ENCODE results near the gene AKT1S1.

Gene AKT1S1

DNA sequence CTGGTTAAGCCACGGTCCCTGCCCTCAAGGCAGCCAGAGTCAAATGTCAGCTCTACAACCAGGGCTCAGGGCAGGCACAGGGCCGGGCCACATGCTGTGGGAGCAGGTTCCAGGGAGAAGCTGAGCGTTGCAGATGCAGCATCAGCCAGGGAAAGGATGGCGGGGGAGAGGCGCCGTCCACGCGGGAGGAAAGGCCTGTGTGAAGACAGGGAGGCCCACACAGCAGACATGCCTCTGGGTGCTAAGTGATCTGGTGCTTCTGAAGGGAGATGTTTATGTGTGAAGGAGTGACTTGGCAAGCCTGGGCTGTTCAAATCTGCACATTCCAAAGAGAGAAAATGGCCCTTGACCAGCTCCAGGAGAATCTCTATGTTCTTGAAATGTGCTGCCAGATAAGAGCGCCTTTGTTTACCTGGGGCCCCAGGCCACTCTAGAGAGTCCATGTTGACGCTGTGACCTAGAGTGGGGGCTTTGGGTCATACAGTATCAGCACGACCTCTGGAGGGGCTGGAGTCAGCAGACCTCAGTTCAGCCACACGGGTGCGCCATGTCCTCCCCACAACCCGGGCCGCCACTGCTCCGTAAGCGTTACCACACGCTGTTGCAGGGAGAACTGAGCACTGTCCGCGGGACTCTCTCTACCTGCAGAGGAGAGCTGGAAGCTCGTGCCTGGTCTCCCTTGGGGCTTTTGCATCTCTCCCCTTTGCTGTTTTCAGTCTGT, 36.0 kb upstream of the AKT1S1 start:
- H3K36me3 Mint-ChIP-seq (ENCODE audit: low read depth): peaks cover 49% of the 10 kb centered on the region
- H3K4me3 Mint-ChIP-seq: no peak overlapping the region
- no peaks in the 10 kb centered on the region for H3K27me3 Mint-ChIP-seq (ENCODE audit: low read depth)
- H3K27ac Mint-ChIP-seq: peak overlapping the region; percentile 43
- H3K9me3 Mint-ChIP-seq: no peaks in the 10 kb centered on the region
- H3K4me1 Mint-ChIP-seq (ENCODE audit: low read depth): peaks cover 36% of the 10 kb centered on the region

DNA sequence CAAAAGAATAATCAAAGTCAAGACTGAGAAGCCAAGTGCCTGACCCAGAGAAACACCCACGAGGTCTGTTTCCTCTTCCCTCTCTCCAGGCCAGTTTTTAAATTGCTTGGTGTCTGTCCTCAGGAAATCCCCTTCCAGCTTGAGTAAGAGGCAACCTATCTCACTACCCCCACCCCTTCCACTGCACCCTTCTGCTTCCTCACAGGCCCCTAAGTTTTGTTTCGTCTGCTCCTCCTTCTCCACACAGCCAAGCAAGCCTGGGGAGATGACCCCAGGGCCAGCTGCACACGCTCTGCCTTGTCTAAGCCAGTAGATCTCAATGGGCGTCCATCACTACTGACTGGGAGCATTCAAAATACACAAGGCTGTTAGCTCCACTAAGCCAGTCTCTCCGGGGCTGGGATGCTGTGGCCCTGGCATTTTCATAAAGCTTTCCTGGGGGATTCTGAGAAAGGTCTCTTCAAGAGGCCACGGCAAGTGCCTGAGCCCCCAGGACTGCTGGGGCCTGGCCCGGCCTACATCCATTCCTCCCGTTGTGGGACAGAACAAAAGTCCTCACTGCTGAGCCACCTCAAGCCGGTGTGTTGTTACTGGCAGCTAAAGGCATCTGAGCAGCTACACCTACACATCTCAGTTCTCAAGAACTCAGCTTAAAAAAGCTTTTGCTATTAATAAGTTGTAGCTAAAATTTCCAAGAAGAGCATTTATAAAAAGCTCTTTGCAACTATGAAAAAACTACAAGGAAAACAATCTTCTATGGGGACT, 34.4 kb upstream of the AKT1S1 start:
- Mint-ChIP-seq H3K4me1 (ENCODE audit: low read depth) (peaks cover 37% of the 10 kb centered on the region), H3K4me3 (peak overlapping the region; percentile 58), H3K36me3 (ENCODE audit: low read depth) (peaks cover 48% of the 10 kb centered on the region), H3K27ac (peak overlapping the region; percentile 84), H3K9me3 (no peaks in the 10 kb centered on the region), H3K27me3 (ENCODE audit: low read depth) (no peaks in the 10 kb centered on the region)

DNA sequence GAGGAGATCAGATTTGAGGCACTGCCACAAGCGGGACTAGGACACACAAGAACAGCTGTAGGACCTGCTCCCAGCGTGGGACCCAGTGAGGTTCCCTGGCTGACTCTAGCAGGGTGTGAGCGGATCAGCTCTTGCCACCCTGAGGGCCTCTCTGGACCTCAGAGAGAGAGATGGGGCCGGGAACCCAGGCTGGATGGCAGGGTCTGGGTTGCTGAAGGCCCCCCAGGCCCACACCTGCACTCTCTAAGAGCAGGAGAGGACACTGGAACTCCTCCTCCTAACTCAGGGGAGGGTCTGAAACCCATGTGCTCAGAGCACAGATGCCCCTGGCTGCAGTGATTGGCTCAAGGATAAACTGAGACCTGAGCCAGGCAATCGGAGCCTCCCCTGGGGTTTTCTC, 33.0 kb upstream of the AKT1S1 start:
- peak overlapping the region; percentile 63 for H3K27ac Mint-ChIP-seq
- no peaks in the 10 kb centered on the region for H3K27me3 Mint-ChIP-seq (ENCODE audit: low read depth)
- no peak overlapping the region for H3K4me3 Mint-ChIP-seq
- no peaks in the 10 kb centered on the region for H3K9me3 Mint-ChIP-seq
- peaks cover 44% of the 10 kb centered on the region for H3K4me1 Mint-ChIP-seq (ENCODE audit: low read depth)
- H3K36me3 Mint-ChIP-seq (ENCODE audit: low read depth): peaks cover 49% of the 10 kb centered on the region

DNA sequence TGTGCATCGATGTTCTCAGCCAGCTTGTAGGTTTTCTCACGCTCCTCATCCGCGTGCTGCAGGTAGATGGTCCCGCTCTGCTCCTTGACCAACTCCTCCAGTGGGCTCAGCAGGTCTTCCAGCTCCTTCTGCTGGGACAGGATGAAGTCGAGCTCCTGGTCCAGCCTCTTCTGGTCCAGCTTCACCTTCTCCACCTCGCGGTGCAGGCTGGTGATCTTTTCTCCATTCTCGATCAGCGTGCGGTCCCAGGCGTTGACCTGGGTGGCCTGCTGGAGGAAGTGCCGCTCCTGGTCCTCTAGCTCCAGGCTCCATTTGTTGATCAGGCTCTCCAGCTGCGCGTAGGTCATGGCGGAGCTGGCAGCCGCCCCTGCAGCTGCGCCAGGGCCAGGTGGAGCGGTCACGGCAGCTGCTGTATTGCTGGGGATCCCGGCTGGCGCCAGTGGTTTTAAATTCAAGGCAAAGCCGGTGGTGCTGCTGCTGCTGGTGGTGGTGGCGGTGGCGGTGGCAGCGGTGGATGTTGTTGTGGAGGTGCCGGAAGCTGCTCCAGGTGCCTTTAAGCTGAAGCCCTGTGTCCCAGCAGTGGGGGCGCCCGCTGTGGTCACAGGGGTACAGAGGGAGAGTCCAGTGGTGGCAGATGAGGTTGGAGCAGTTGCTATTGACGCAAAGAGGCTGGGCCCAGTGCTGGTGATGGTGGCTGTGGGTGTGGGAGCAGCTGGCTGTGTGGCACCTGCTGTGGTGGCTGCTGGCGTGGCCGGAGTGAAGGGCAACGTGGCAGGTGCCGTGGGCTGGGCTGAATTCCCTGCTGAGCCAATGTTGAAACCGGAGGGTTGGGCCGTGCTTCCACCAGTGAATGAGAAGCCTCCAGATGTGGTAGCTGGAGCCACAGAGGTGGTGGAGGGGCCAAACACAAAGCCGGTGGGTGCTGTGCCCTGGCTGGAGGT, 31.6 kb upstream of the AKT1S1 start:
- Mint-ChIP-seq H3K4me1 (ENCODE audit: low read depth) (peaks cover 42% of the 10 kb centered on the region), H3K27ac (peak overlapping the region; percentile 45), H3K36me3 (ENCODE audit: low read depth) (peaks cover 41% of the 10 kb centered on the region), H3K9me3 (no peaks in the 10 kb centered on the region), H3K27me3 (ENCODE audit: low read depth) (no peaks in the 10 kb centered on the region), H3K4me3 (no peak overlapping the region)

DNA sequence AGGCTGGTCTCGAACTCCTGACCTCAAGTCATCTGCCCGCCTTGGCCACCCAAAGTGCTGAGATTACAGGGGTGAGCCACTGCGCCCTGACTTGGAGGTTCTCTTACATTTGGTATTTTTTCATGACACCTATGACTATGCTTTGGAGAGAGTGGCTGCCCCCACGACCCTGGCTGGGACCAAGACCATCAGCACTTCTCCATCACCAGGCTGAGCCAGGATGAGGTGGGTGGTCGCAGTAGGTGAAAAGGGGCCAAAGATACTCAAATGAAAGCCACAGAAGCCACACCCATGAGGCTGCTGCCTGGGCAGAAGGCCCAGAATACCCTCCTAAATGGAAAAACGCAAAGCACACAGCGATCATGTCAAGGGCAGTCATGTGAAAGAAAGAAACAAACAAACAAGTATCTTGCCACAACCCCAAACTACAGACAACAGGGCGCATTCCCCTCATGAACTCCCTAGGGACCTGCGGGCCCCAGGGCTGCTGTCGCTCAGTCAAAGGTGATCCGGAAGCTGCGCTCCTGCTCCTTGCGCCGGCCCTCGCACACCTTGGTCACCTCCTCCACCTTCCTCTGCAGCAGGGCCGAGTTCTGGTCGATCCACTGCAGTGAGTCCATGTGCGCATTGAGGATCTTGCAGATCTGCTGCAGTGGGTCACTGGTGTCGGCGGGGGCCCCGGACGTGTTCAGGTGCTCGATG, 30.7 kb upstream of the AKT1S1 start:
- Mint-ChIP-seq H3K27me3 (ENCODE audit: low read depth) (no peaks in the 10 kb centered on the region), H3K9me3 (no peaks in the 10 kb centered on the region), H3K27ac (no peak overlapping the region), H3K36me3 (ENCODE audit: low read depth) (peaks cover 33% of the 10 kb centered on the region), H3K4me1 (ENCODE audit: low read depth) (peaks cover 36% of the 10 kb centered on the region), H3K4me3 (no peak overlapping the region)

DNA sequence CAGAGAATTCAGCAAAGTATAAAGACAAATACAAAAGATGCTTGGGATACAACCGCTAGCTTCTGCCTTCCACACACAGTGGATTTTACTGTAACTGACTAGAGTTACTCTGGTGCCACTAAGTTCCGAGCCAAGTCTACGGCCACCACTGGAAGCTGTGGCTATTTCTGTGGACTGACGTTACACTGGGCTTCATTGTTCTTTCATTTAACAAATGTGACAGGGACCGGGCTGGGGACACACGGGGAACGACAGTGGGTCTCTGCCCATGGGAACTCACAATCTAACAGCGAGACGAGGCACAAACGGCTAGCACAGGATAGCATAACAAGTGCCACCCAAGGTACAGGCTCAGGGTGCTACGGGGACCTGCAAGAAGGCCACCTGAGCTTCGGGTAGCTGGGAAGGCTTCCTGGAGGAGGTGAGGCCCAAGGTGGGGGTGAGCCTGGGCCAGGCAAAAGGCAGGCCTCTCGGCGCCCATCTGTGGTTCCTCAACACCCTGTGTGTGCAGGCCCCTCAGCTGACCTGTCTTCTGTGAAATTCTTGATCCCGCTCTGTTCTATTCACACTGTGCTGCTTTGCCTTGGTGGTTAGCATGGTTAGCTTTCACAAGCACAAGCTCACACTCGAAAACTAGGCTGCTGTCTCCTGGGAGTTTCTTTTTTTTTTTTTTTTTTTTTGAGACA, 29.9 kb upstream of the AKT1S1 start:
- H3K27me3 Mint-ChIP-seq (ENCODE audit: low read depth): no peaks in the 10 kb centered on the region
- peaks cover 28% of the 10 kb centered on the region for H3K36me3 Mint-ChIP-seq (ENCODE audit: low read depth)
- peaks cover 30% of the 10 kb centered on the region for H3K4me1 Mint-ChIP-seq (ENCODE audit: low read depth)
- no peak overlapping the region for H3K4me3 Mint-ChIP-seq
- no peak overlapping the region for H3K27ac Mint-ChIP-seq
- no peaks in the 10 kb centered on the region for H3K9me3 Mint-ChIP-seq

DNA sequence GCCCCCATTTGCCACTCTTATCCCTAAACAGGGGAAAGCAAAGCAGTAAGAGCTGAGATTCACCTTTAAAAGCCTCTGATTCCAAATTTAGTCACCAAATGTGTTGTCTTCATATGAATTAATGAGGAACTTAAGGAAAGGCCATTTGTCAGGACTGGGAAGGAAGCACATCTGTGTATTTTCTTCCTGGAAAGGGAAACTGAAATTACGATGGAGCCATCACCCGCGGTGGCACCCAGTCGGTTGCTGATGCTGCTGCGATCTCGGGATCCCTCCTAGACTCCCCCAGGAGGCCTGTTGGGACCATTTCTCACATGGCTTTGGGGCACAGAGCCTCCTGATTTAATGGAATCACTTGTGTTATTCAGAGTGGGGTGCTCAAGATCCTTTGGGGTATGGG, 27.0 kb upstream of the AKT1S1 start:
- Mint-ChIP-seq H3K9me3 (no peaks in the 10 kb centered on the region), H3K4me3 (no peak overlapping the region), H3K4me1 (ENCODE audit: low read depth) (peaks cover 20% of the 10 kb centered on the region), H3K27me3 (ENCODE audit: low read depth) (no peaks in the 10 kb centered on the region), H3K36me3 (ENCODE audit: low read depth) (peaks cover 19% of the 10 kb centered on the region), H3K27ac (no peak overlapping the region)

DNA sequence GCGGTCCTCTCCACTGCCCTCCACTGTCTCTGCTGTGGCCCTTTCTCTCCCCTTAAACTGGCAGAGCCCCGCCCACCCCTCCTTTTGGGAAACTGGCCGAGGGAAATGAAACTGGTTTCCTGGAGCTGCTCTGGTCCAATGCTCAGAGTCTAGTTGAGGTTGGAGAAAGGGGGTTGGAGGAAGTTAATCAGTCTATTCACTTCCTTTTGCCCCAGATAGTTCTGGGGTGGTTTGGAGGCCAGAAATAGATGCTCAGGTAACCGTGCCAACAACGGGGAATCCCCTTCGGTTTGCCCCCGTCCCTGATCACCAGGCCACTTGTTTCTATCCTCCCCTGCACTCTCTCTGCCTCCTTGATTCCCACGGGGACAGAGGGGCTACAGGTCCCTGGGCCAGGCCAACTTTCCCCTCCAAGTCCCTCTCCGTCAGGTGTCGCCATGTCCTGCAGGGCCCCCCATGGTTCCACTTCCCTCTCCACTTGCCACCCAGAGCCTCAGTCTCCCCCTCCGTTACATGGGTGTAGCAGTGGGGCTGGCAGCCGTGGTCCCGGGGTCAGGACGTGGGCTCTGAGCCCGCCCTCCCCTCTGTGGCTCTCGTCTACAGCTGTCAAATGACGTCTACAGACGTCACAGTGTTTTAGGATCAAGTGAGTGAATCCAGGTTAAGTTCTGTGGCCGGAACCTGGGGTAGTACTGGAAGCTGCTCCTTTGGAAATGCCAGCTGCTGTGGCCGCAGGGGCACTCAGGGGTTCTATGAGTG, 19.9 kb upstream of the AKT1S1 start, which contains the start of gene IL4I1:
TSS of gene IL4I1 (minus strand) at position 25 of the 759 bp plus-strand sequence. CDS start 727 bp downstream, outside the sequence.
- peak within 1 kb of the TSS; percentile 87 for H3K4me3 Mint-ChIP-seq
- peak within 1 kb of the TSS; percentile 98 for H3K27ac Mint-ChIP-seq
- H3K9me3 Mint-ChIP-seq: no peaks in the 10 kb centered on the region
- peaks cover 4% of the 10 kb centered on the region for H3K36me3 Mint-ChIP-seq (ENCODE audit: low read depth)
- peaks cover 39% of the 10 kb centered on the region for H3K4me1 Mint-ChIP-seq (ENCODE audit: low read depth)
- H3K27me3 Mint-ChIP-seq (ENCODE audit: low read depth): no peaks in the 10 kb centered on the region

DNA sequence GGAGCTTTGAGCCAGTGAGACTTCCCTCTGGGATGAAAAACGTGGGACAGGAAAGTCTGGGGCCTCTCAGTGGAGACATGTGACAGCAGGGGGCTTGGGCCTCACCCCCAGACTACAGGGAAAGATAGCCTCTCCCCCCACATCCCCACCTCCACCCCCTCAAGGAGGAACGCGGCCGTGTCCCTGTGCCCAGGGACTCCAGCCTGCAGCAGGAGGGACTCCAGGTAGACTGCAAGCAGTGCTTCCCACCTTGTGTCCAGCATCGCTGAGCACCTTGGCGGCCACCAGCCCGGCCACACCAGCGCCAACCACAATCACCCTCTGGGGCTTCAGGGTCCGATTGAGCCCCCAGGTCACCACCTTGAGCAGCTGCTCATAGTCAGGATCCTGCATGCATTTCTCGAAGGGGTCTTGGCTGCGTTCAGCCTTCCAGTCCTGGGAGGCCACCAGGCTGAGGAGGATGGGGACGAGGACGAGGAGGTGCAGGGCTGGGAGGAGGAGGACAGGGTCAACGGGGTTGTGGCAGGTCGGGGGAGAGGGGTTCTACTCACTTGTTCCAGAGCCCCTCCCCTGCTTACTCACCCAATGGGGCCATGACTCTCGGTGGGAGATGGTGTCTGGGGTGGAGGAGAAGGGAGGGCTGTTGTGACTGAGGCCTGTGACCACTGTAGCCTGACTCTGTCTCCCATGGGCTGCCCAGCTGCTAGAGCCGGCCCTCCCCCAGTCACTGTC, 18.6 kb upstream of the AKT1S1 start:
- H3K4me1 Mint-ChIP-seq (ENCODE audit: low read depth): peaks cover 37% of the 10 kb centered on the region
- peaks cover 4% of the 10 kb centered on the region for H3K36me3 Mint-ChIP-seq (ENCODE audit: low read depth)
- peak overlapping the region; percentile 98 for H3K27ac Mint-ChIP-seq
- peak overlapping the region; percentile 31 for H3K4me3 Mint-ChIP-seq
- H3K27me3 Mint-ChIP-seq (ENCODE audit: low read depth): no peaks in the 10 kb centered on the region
- H3K9me3 Mint-ChIP-seq: no peaks in the 10 kb centered on the region

DNA sequence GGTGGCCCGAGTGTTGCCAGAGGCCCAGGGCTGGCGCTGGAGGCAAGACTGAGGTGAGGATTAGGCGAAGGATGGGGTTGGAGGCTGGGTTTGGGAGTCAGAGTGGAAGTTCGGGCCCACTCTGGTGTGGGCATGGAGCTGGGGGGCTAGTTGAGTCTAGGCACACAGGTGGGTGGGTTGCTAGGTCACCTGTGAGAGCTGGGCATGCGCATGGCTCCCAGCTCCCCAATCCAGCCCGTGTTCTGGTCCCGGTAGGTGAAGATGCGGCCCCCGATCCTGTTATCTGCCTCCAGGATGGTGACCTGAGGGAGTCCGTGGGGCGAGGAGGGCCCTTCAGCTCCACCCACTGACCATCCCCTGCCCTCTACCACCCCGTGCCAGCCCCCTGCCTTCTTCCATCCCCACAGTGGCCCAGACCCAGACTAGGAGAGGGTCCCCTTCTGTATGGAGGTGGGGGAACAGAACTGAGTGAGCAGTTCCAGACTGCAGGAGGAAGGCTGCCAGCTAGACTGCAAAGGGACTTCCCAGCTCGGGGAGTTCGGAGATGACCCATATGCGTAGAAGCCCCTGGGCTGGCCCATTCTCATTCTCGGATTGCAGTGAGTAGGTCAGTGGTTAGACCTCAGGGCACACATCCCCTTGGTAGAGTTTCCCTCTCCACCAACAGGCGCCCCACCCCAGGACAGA, 17.9 kb upstream of the AKT1S1 start:
- Mint-ChIP-seq H3K4me1 (ENCODE audit: low read depth) (peaks cover 39% of the 10 kb centered on the region), H3K36me3 (ENCODE audit: low read depth) (peaks cover 4% of the 10 kb centered on the region), H3K4me3 (peak overlapping the region; percentile 31), H3K27me3 (ENCODE audit: low read depth) (no peaks in the 10 kb centered on the region), H3K27ac (peak overlapping the region; percentile 62), H3K9me3 (no peaks in the 10 kb centered on the region)

DNA sequence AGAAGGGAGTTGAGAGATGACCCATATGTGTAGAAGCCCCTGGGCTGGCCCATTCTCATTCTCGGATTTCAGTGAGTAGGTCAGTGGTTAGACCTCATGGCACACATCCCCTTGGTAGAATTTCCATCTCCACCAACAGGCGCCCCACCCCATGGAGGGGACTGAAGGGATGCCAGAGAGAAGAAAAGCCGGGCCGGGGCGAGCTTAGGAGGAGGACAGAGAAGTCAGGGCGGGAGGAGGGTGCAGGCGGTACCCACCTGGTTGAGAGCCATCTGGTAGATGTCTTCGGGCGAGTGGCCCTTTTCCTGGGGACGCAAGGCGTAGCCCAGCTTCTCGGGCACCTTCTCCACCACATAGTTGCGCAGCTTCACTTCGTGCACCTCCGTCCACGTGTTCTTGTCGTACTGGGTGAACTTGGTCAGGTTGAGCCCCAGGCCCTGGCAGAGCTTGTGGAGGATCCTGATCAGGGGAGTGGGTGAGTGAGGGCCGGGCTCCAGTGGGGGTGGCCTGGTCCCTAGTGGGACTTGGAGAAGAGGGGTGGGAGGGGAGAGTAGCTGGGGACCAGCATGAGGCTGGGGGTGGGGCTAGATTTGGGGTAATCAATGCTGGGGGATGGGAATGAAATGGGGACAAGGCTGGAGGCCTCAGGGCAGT, 17.0 kb upstream of the AKT1S1 start:
- H3K4me3 Mint-ChIP-seq: no peak overlapping the region
- peaks cover 8% of the 10 kb centered on the region for H3K36me3 Mint-ChIP-seq (ENCODE audit: low read depth)
- H3K4me1 Mint-ChIP-seq (ENCODE audit: low read depth): peaks cover 39% of the 10 kb centered on the region
- no peaks in the 10 kb centered on the region for H3K27me3 Mint-ChIP-seq (ENCODE audit: low read depth)
- peak overlapping the region; percentile 26 for H3K27ac Mint-ChIP-seq
- no peaks in the 10 kb centered on the region for H3K9me3 Mint-ChIP-seq

DNA sequence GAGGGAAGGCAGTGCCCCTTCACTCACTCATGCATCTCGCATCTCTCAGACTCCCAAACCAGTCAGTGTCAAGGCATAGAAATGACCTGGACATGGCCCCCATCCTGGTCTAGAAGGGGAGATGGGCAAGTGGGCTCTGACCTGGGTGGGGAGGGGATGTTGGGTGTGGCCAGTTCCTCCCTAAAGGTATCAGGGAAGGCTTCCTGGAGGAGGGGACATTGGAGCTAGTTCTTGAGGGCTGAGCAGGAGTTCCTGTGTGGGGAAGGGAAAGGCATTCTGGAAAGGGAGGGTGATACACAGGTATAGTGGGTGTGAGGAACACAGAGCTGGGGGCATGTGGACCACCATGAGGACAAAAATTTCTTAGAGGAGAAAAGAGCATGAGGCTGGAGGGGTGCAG, 15.6 kb upstream of the AKT1S1 start:
- Mint-ChIP-seq H3K36me3 (ENCODE audit: low read depth) (peaks cover 10% of the 10 kb centered on the region), H3K27ac (peak overlapping the region; percentile 55), H3K4me1 (ENCODE audit: low read depth) (peaks cover 36% of the 10 kb centered on the region), H3K9me3 (no peaks in the 10 kb centered on the region), H3K4me3 (peak overlapping the region; percentile 1), H3K27me3 (ENCODE audit: low read depth) (no peaks in the 10 kb centered on the region)
